Measurements from ENCODE around the gene OR1D5. TPM values are rescaled to one million over a fixed set of nuclear protein-coding genes. Genes with fewer than 3 reads are reported as not detected.

OR1D5 gene
- total RNA-seq, 1 donor from 2014 or later = not detected

Other genes starting within 250 kb of the OR1D5 start
- not detected in 2 replicates for gene OR1D2, start 40.8 kb upstream of the OR1D5 start, total RNA-seq
- not detected in 2 replicates for gene OR1G1, start 63.9 kb upstream of the OR1D5 start, total RNA-seq
- gene OR1A2, start 133.9 kb upstream of the OR1D5 start, total RNA-seq = not detected in 2 replicates
- not detected in 2 replicates for gene OR1A1, start 144.1 kb upstream of the OR1D5 start, total RNA-seq
- gene OR3A1, start 234.8 kb upstream of the OR1D5 start, total RNA-seq = not detected in 2 replicates